Stimulated activated naive CD8-positive, alpha-beta T cell treated with anti-CD3 and anti-CD28 coated beads, Interleukin-15, amount 100 ng/mL, for 72 hours (primary cell): ENCODE data around the gene B3GALT6.
"Not testable (repeated sequence)": the region's sequence is repeated elsewhere in the genome, so short reads cannot be mapped to it uniquely, and the experiment has no call there.

Experiments
- ATAC-seq: fragments of 150-1000 bp; cut with Tn5 transposase; 2 replicates; pipeline ENCODE4 v1.10.0; 2021; ENCODE audit warnings: mild to moderate bottlenecking, moderate library complexity
- DNase-seq, 2 donors: peaks; one replicate each; pipeline ENCODE4 v3.0.0; 2021 to 2022
- H3K27ac Mint-ChIP-seq, 2 donors: one replicate each; pipeline ENCODE4 v1.8.0; 2022; ENCODE audit warnings: mild to moderate bottlenecking in 2 of 2, mixed read lengths in 2 of 2, moderate library complexity in 2 of 2
- H3K27me3 Mint-ChIP-seq: one replicate; pipeline ENCODE4 v1.8.0; 2022; ENCODE audit warnings: mixed read lengths
- H3K4me1 Mint-ChIP-seq: one replicate; pipeline ENCODE4 v1.8.0; 2022; ENCODE audit warnings: mild to moderate bottlenecking, mixed read lengths
- H3K4me3 Mint-ChIP-seq, 2 donors: one replicate each; pipeline ENCODE4 v1.8.0; 2022; ENCODE audit warnings: mild to moderate bottlenecking in 2 of 2, mixed read lengths in 2 of 2, moderate library complexity in 1 of 2
- H3K9me3 Mint-ChIP-seq, 2 donors: one replicate each; pipeline ENCODE4 v1.8.0; 2022; ENCODE audit warnings: mixed read lengths in 2 of 2

The B3GALT6 gene

GRCh38 chr1:1240822-1241587 is 9.0 kb downstream of the B3GALT6 start:
- no peaks in the 10 kb centered on the region for H3K4me1 Mint-ChIP-seq
- H3K27me3 Mint-ChIP-seq: no peaks in the 10 kb centered on the region
- no peaks in the 10 kb centered on the region for H3K9me3 Mint-ChIP-seq
- H3K27ac Mint-ChIP-seq: peak overlapping the region in 1 of 2 donors; percentile 7
- no peak for DNase-seq
- H3K4me3 Mint-ChIP-seq: no peak overlapping the region
- no peak for ATAC-seq

- H3K4me1 Mint-ChIP-seq: no peaks in the 10 kb centered on the region
- ATAC-seq (no peak), DNase-seq (no peak)
- no peaks in the 10 kb centered on the region for H3K9me3 Mint-ChIP-seq
- H3K27ac Mint-ChIP-seq: no peak overlapping the region
- no peak overlapping the region for H3K4me3 Mint-ChIP-seq
- no peaks in the 10 kb centered on the region for H3K27me3 Mint-ChIP-seq
Measured at GRCh38 chr1:1241588-1242219, 9.7 kb downstream of the B3GALT6 start.

DNA sequence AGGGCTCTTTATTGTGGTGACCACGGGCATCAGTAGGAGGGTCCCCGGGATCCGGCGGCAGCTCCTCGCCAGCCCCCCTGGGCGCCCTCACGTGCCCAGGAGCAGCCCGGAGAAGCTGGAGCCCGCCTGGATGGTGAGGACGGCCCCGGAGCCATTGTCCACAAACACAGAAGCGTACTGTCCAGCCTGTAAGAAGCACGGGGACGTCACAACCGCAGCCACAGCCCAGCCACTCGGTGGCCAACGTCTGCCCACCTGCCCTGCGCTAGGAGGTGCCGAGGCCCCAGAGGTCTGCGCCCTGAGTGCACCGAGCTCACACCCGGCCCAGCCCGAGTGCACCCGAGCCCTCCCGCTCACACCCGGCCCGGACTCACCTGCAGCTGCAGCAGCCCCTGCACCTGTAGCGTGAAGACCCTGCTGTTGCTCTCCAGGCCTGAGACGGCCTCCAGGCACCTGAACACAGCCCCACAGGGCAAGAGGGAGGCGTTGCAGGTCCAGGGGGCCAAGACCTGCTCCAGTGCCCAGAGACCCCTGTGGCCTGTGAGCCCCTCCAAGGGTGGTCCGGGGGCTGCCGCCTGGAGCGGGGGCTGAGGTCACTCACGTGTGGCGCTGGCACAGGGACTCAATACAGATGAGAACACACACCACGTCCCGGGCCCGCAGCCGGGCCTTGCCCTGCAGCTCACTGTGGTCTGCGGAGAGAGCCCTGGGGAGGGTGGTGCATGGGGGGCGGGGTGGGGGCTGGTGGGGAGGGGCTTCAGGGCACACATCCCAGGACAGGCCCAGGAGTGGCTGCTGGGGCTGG is 10.6 kb downstream of the B3GALT6 start:
- ATAC-seq (no peak), DNase-seq (no peak)
- no peaks in the 10 kb centered on the region for H3K27me3 Mint-ChIP-seq
- H3K9me3 Mint-ChIP-seq: no peaks in the 10 kb centered on the region
- H3K4me3 Mint-ChIP-seq: no peak overlapping the region
- no peak overlapping the region for H3K27ac Mint-ChIP-seq
- H3K4me1 Mint-ChIP-seq: peaks cover 5% of the 10 kb centered on the region

GRCh38 chr1:1243266-1243660 is 11.2 kb downstream of the B3GALT6 start:
- DNase-seq (no peak), ATAC-seq (peak; percentile 6)
- no peaks in the 10 kb centered on the region for H3K9me3 Mint-ChIP-seq
- H3K27me3 Mint-ChIP-seq: no peaks in the 10 kb centered on the region
- no peak overlapping the region for H3K27ac Mint-ChIP-seq
- no peak overlapping the region for H3K4me3 Mint-ChIP-seq
- H3K4me1 Mint-ChIP-seq: peaks cover 8% of the 10 kb centered on the region

GRCh38 chr1:1243807-1244191 is 11.8 kb downstream of the B3GALT6 start:
- no peak for ATAC-seq
- no peak overlapping the region for H3K27ac Mint-ChIP-seq
- peaks cover 8% of the 10 kb centered on the region for H3K4me1 Mint-ChIP-seq
- H3K9me3 Mint-ChIP-seq: no peaks in the 10 kb centered on the region
- no peak overlapping the region for H3K4me3 Mint-ChIP-seq
- no peaks in the 10 kb centered on the region for H3K27me3 Mint-ChIP-seq
- no peak for DNase-seq

DNA sequence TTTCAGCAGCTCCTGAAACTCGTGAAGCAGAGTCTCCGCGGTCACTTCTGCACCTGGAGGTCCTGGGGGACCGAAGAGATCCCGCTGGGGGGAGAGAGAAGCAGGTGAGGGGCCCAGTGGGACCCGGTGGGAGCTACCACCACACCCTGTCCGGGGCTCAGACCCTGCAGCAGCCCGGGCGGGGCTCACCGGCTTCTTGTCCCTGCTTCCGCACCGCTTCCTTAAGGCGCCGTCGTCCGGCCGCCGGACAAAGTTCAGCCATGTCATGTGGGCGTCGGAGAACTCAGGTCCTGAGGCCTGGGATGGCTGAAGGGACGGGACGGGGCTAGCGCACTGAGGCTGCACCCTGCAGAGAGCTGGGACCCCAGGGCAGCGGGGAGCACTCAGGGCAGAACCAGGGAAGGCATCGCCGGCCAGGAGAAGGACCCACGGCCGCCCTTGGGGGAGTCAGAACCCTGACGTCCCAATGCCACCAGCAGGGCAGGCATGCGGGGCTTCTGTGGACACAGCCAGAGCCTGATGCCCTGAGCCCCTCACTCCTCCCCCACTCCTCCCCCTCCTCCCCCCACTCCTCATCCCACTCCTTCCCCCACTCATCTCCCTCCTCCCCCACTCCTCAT is 12.3 kb downstream of the B3GALT6 start:
- no peak for ATAC-seq
- no peaks in the 10 kb centered on the region for H3K27me3 Mint-ChIP-seq
- H3K27ac Mint-ChIP-seq: no peak overlapping the region
- DNase-seq: no peak
- H3K4me1 Mint-ChIP-seq: peaks cover 8% of the 10 kb centered on the region
- H3K9me3 Mint-ChIP-seq: no peaks in the 10 kb centered on the region
- H3K4me3 Mint-ChIP-seq: no peak overlapping the region

DNA sequence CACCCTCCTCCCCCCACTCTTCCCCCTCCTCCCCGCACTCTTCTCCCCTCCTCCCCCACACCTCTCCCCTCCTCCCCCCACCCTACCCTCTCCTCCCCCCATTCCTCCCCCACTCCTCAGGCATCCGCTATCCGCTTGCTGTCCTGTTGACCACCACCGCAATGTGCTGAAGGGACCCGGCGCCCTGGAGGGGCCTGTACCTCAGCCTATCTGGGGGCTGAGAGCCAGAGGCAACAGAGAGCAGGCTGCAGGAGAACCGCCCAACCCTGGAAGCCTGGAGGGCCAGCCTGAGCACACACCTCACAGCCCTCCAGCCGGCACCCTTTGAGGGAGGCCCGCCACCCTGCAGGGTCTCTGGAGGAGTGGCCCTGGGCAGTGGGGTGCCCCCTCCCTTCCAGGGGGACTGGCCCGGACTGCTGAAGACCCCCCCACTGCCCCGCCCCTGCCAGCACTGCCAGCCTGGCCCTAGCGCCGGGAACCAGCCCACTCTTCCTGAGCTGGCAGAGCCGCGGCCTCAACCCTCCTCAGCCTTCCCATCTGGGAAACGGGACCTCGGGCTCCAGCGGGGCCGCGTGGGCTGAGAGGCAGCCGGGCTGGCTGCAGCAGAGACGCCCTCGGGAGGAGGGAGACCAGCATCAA is 13.3 kb downstream of the B3GALT6 start:
- no peaks in the 10 kb centered on the region for H3K27me3 Mint-ChIP-seq
- ATAC-seq (peak; percentile 1), DNase-seq (no peak)
- peak overlapping the region in 1 of 2 donors; percentile 6 for H3K27ac Mint-ChIP-seq
- H3K4me1 Mint-ChIP-seq: peaks cover 17% of the 10 kb centered on the region
- no peak overlapping the region for H3K4me3 Mint-ChIP-seq
- no peaks in the 10 kb centered on the region for H3K9me3 Mint-ChIP-seq

DNA sequence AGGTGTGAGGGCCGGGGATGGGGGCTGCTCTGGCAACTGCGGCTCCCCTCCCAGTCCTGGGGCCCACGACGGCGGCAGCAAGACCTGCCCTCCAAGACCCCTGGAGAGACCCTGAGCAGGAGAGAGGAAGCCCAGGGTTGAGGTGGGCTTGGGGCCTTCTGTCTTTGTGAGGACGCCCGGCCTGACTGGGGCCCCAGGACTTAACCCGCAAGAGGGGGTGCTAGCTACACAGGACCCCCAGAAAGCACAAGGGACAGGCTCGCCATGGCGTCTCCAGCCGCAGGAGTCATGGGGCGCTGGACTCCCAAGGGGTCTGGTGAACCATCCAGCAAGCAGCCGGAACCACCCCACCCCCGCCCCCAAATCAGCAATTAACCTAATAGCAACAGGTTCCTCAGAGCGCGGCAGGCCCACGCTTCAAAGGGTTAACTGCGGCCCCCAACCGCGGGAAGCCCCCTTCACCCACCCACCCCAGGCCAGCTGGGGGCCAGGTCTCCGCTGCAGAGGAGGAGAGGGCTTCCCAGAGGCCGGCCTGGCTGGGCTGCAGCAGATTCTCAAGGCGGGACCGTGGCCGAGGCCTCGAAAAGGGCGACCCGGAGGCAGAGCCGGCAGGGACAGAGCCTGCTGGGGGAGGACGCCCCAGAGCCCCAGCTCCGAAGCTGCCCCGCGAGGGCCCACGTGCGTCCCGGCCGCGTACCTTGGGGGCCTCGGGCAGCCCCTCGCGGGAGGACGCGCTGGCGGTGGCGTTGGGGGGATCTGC is 14.0 kb downstream of the B3GALT6 start:
- Mint-ChIP-seq H3K4me3 (peak overlapping the region in 1 of 2 donors; percentile 21), H3K27me3 (no peaks in the 10 kb centered on the region), H3K27ac (no peak overlapping the region), H3K9me3 (no peaks in the 10 kb centered on the region), H3K4me1 (peaks cover 24% of the 10 kb centered on the region)
- ATAC-seq: no peak
- no peak for DNase-seq

GRCh38 chr1:1246577-1247340 is 14.7 kb downstream of the B3GALT6 start, which contains the start of gene C1QTNF12:
Gene C1QTNF12, minus strand, starts transcription at chr1:1246722. Its CDS starts 32 bp downstream, at chr1:1246690.
- ATAC-seq (peak; percentile 3), DNase-seq (no peak)
- H3K27ac Mint-ChIP-seq: no peak within 1 kb of the TSS
- no peaks in the 10 kb centered on the region for H3K9me3 Mint-ChIP-seq
- peak within 1 kb of the TSS in 1 of 2 donors; percentile 31 for H3K4me3 Mint-ChIP-seq
- H3K27me3 Mint-ChIP-seq: no peaks in the 10 kb centered on the region
- peaks cover 28% of the 10 kb centered on the region for H3K4me1 Mint-ChIP-seq

DNA sequence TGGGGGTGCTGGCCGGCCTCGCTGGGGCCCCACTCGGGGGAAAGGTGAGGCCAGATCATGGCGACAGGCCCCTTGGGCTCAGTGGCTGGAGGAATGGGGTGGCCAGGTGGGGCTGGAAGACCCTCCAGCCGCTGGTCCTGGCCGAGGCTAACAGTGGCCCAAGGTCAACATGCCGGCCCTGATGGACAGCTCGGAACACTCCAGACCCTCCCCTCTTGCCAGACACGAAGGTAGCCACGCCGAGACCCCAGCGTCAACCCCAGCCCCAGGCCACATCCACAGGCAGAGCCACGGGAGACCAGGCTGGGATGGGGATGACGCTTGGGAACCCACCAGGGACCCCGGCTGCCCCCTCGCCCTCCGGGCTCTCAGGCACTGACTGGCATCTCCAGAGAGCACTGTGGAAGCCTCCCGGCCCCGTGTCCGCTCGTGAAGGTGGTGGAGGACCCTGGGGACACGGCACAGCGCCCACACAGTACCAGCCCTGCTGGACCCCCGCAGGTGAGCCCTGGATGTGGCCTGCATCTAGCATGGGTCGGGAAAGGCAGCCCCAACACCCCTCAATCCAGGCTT is 15.4 kb downstream of the B3GALT6 start:
- H3K4me1 Mint-ChIP-seq: peaks cover 28% of the 10 kb centered on the region
- no peak for ATAC-seq
- H3K27ac Mint-ChIP-seq: peak overlapping the region in 1 of 2 donors; percentile 34
- no peaks in the 10 kb centered on the region for H3K27me3 Mint-ChIP-seq
- H3K9me3 Mint-ChIP-seq: no peaks in the 10 kb centered on the region
- no peak overlapping the region for H3K4me3 Mint-ChIP-seq
- DNase-seq: no peak

DNA sequence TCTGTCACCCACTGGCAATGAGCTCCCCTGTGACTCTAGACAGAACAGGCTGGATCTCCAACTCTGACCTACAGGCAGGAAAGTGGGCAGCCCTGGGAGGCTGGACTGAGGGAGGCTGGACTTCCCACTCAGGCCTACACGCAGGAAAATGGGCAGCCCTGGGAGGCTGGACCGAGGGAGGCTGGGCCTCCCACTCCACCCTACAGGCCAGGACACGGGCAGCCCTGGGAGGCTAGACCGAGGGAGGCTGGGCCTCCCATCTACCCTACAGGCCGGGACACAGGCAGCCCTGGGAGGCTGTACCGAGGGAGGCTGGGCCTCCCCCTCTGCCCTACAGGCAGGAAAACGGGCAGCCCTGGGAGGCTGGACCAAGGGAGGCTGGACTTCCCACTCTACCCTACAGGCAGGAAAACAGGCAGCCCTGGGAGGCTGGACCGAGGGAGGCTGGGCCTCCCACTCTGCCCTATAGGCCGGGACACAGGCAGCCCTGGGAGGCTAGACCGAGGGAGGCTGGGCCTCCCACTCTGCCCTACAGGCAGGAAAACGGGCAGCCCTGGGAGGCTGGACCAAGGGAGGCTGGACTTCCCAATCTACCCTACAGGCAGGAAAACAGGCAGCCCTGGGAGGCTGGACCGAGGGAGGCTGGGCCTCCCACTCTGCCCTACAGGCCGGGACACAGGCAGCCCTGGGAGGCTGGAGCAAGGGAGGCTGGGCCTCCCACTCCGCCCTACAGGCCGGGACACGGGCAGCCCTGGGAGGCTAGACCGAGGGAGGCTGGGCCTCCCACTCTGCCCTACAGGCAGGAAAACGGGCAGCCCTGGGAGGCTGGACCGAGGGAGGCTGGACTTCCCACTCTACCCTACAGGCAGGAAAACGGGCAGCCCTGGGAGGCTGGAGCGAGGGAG is 16.2 kb downstream of the B3GALT6 start:
- not testable (repeated sequence) for H3K9me3 Mint-ChIP-seq, DNase-seq, H3K27me3 Mint-ChIP-seq, H3K4me3 Mint-ChIP-seq, ATAC-seq
- Mint-ChIP-seq H3K27ac (peak overlapping the region in 1 of 2 donors; percentile 63), H3K4me1 (peaks cover 35% of the 10 kb centered on the region)

DNA sequence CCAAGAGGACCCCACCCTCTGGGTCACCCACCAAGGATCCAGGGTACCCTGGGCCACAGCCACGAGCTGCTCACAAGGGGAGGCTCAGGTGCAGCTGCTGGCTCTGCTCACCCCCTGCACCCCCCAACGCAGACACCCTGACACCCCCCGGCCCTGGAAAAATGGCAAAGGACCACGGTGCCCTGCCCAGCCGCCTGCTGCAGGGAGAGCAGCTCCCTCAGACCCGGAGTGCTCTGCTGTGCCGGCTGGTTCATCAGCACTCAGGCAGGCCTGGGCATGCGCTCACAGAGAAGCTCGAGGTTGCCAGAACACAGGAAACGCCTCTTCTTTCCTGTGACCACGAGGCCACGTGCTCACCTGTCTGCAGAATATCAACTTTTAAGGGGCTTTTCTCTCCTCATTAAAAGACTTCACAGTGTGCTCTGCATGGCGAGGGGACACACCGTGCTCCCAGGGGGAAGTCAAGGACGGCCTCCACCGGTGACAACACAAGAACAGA is 18.8 kb downstream of the B3GALT6 start:
- Mint-ChIP-seq H3K4me1 (peaks cover 35% of the 10 kb centered on the region), H3K4me3 (peak overlapping the region; percentile 23 to 72), H3K27me3 (no peaks in the 10 kb centered on the region), H3K9me3 (no peaks in the 10 kb centered on the region), H3K27ac (peak overlapping the region; percentile 37 to 65)
- peak; percentile 94 for ATAC-seq
- DNase-seq: peak; percentile 70 to 87

DNA sequence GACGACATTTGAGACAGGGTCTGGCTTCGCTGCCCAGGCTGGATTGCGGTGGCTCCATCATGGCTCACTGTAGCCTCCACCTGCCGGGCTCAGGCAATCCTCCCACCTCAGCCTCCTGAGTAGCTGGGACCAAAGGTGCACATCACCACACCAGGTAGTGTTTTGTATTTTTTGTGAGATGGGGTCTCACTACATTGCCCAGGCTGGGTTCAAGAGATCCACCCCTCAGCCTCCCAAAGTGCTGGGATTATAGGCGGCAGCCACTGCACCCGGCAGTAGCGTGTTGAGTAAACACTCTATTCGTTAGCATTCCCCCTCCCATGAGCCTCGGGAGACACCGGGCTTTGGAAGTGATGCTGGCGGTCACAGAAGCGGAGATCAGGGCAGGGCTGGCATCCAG is 21.3 kb downstream of the B3GALT6 start:
- no peak for ATAC-seq
- Mint-ChIP-seq H3K9me3 (no peaks in the 10 kb centered on the region), H3K4me3 (no peak overlapping the region), H3K4me1 (peaks cover 28% of the 10 kb centered on the region), H3K27me3 (no peaks in the 10 kb centered on the region), H3K27ac (peak overlapping the region in 1 of 2 donors; percentile 49)
- no peak for DNase-seq
